MM.1S (cell line): ENCODE results near the gene PAPSS1.

Experiments
- DNase-seq: peaks from one replicate; pipeline ENCODE4 v3.0.0-alpha.2; 2015
- H2AFZ ChIP-seq: fragments of 300-600 bp; sonication (generic); 2 replicates; pipeline ENCODE4 v1.6.0; 2016; ENCODE audit warnings: antibody characterized with exemption, low read length
- H3F3A ChIP-seq: fragments of 300-600 bp; sonication (generic); 2 replicates; pipeline ENCODE4 v1.6.1; 2016; ENCODE audit warnings: mild to moderate bottlenecking, antibody characterized with exemption, low read length, moderate library complexity, mixed read lengths; ENCODE audit not compliant: insufficient read depth
- H3K27ac ChIP-seq: fragments of 300-600 bp; sonication (generic); 2 replicates; pipeline ENCODE4 v1.5.1; 2016; ENCODE audit warnings: mild to moderate bottlenecking, low read length
- H3K27me3 ChIP-seq: fragments of 300-600 bp; sonication (generic); replicated peaks from 2 replicates; pipeline ENCODE4 v1.6.0; 2016; ENCODE audit warnings: low read length; ENCODE audit not compliant: insufficient read depth
- H3K36me3 ChIP-seq: fragments of 300-600 bp; sonication (generic); replicated peaks from 2 replicates; pipeline ENCODE4 v1.6.1; 2016; ENCODE audit warnings: mild to moderate bottlenecking, low read length, mixed read lengths; ENCODE audit not compliant: insufficient read depth
- H3K4me1 ChIP-seq: fragments of 300-600 bp; sonication (generic); 2 replicates; pipeline ENCODE4 v1.6.1; 2016; ENCODE audit warnings: low read length, mixed read lengths
- H3K4me2 ChIP-seq: fragments of 300-600 bp; sonication (generic); 2 replicates; pipeline ENCODE4 v1.6.0; 2016; ENCODE audit warnings: low read depth, low read length
- H3K4me3 ChIP-seq: fragments of 300-600 bp; sonication (generic); 2 replicates; pipeline ENCODE4 v1.5.1; 2016; ENCODE audit warnings: low read length, mixed read lengths
- H3K79me2 ChIP-seq: fragments of 300-600 bp; sonication (generic); 2 replicates; pipeline ENCODE4 v1.6.1; 2016; ENCODE audit warnings: mixed run types, low read length, mixed read lengths
- H3K9ac ChIP-seq: fragments of 300-600 bp; sonication (generic); 2 replicates; pipeline ENCODE4 v1.6.1; 2016; ENCODE audit warnings: low read length, mixed read lengths
- H3K9me2 ChIP-seq: fragments of 300-600 bp; sonication (generic); replicated peaks from 2 replicates; pipeline ENCODE4 v1.6.1; 2016; ENCODE audit warnings: mild to moderate bottlenecking, low read length, mixed read lengths; ENCODE audit not compliant: insufficient read depth
- H3K9me3 ChIP-seq: fragments of 300-600 bp; sonication (generic); replicated peaks from 2 replicates; pipeline ENCODE4 v1.6.1; 2016; ENCODE audit warnings: mild to moderate bottlenecking, low read length, mixed read lengths; ENCODE audit not compliant: insufficient read depth
- H4K20me1 ChIP-seq: fragments of 300-600 bp; sonication (generic); 2 replicates; pipeline ENCODE4 v1.6.1; 2016; ENCODE audit warnings: mild to moderate bottlenecking, low read length, moderate library complexity, mixed read lengths; ENCODE audit not compliant: insufficient read depth
- EZH2 ChIP-seq: fragments of 300-600 bp; sonication (generic); optimal IDR thresholded peaks from 2 replicates; pipeline ENCODE3; 2017; ENCODE audit warnings: low read depth, mild to moderate bottlenecking, antibody characterized with exemption, low read length, mixed read lengths
- EZH2phosphoT487 ChIP-seq: fragments of 300-600 bp; sonication (generic); IDR thresholded peaks from 2 replicates; pipeline ENCODE4 v1.6.1; 2018; ENCODE audit warnings: antibody characterized with exemption, low read length
- TF ChIP-seq, protein P1 (sequence below): fragments of 300-600 bp; sonication (generic); IDR thresholded peaks from 2 replicates; pipeline ENCODE4 v1.5.1; 2016; ENCODE audit warnings: antibody characterized with exemption, low read length, mixed read lengths

The PAPSS1 gene

DNA sequence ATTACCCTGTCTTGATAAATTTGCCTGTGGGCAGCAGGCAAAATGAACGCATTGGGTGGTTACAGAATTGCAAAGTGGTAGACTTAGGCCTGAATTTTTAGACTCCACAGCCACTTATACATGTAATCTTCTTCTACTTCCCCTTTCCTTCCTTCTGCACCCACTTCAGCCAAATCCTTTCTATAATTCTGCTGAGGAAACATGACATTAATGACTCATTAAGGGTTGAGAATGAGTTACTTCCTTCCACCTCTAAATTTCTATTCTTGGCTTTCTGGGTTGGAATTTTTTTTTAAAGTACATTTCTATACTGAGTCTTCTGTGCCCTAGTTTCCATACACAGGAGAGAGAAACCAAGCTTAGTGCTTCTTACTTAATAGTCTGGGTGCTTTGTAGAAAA is 10.1 kb downstream of the PAPSS1 start:
- H3K9me2 ChIP-seq, result no peaks in the 10 kb centered on the region
- TF ChIP-seq, protein P1, sequence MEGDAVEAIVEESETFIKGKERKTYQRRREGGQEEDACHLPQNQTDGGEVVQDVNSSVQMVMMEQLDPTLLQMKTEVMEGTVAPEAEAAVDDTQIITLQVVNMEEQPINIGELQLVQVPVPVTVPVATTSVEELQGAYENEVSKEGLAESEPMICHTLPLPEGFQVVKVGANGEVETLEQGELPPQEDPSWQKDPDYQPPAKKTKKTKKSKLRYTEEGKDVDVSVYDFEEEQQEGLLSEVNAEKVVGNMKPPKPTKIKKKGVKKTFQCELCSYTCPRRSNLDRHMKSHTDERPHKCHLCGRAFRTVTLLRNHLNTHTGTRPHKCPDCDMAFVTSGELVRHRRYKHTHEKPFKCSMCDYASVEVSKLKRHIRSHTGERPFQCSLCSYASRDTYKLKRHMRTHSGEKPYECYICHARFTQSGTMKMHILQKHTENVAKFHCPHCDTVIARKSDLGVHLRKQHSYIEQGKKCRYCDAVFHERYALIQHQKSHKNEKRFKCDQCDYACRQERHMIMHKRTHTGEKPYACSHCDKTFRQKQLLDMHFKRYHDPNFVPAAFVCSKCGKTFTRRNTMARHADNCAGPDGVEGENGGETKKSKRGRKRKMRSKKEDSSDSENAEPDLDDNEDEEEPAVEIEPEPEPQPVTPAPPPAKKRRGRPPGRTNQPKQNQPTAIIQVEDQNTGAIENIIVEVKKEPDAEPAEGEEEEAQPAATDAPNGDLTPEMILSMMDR, result no peak
- TF ChIP-seq EZH2, result no peak
- TF ChIP-seq EZH2phosphoT487, result no peak
- H3K9me3 ChIP-seq, result no peaks in the 10 kb centered on the region
- H3K36me3 ChIP-seq, result no peaks in the 10 kb centered on the region
- no peak for DNase-seq
- H3K79me2 ChIP-seq, result peaks cover 87% of the 10 kb centered on the region
- H3K27me3 ChIP-seq, result no peaks in the 10 kb centered on the region
- H3K9ac ChIP-seq, result no peak overlapping the region
- no peaks in the 10 kb centered on the region for H3K4me1 ChIP-seq
- H3K4me3 ChIP-seq, result no peak overlapping the region
- H2AFZ ChIP-seq, result no peak overlapping the region
- H4K20me1 ChIP-seq, result no peaks in the 10 kb centered on the region
- H3K4me2 ChIP-seq, result no peak overlapping the region
- no peaks in the 10 kb centered on the region for H3F3A ChIP-seq
- no peak overlapping the region for H3K27ac ChIP-seq

DNA sequence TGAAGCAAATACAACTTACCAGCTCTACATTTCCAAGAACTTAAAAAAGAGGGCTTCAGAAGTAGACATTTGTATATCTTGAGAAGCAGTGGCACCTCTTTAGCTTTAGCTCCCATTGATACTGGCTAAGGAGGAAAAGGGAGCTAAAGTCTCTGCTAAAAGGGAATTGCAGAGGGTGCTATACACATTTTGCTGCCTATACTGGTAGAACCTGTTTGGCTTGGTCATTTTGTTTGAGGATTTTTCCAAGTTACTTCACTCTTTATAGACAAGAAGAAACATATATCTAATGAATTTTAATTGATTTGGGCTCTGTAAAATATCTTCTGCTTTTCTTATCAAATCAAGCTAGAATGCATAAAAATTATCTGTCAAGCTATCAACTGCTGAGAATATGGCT is 11.8 kb downstream of the PAPSS1 start:
- H3K27me3 ChIP-seq, result no peaks in the 10 kb centered on the region
- H3K4me2 ChIP-seq, result no peak overlapping the region
- H3K4me1 ChIP-seq, result no peaks in the 10 kb centered on the region
- peaks cover 71% of the 10 kb centered on the region for H3K79me2 ChIP-seq
- H3K9ac ChIP-seq, result no peak overlapping the region
- H3K9me2 ChIP-seq, result no peaks in the 10 kb centered on the region
- no peaks in the 10 kb centered on the region for H3F3A ChIP-seq
- no peaks in the 10 kb centered on the region for H3K9me3 ChIP-seq
- TF ChIP-seq EZH2 (no peak), EZH2phosphoT487 (no peak)
- TF ChIP-seq, protein P1, result no peak
- no peaks in the 10 kb centered on the region for H4K20me1 ChIP-seq
- H3K27ac ChIP-seq, result no peak overlapping the region
- no peak overlapping the region for H2AFZ ChIP-seq
- DNase-seq, result no peak
- H3K4me3 ChIP-seq, result no peak overlapping the region
- no peaks in the 10 kb centered on the region for H3K36me3 ChIP-seq

DNA sequence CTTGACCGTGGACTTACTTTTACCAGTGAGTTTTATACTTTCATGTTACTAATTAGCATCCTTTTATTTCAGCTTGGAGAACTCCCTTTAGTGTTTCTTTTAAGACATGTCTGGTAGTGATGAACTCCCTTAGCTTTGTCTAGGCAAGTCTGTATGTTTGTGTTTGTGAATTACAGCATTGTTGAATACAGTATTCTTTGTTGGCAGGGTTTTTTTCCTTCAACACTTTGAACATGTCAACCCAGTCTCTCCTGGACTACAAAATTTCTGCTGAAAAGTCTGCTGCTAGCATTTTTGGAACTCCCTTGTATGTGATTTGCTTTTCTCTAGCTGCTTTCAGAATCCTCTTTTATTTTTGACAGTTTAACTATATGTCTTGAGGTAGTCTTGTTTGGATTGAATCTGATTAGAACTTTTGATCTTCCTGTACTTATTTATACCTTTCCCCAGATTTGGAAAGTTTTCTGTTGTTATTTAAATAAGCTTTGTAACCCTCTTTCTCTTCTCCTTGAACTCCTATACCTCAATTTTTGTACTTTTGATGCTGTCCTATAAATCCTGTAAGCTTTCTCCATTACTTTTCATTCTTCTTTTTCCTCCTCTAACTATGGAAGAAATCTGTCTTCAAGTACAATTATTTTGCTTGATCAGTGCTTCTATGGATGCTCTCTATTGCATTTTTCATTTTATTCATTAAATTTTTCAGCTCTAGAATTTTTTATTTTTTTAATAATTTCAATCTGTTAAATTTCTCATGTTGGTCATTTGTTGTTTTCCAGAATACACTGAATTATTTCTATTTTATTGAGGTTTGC is 14.1 kb downstream of the PAPSS1 start:
- H3K79me2 ChIP-seq, result peaks cover 64% of the 10 kb centered on the region
- H3K4me3 ChIP-seq, result no peak overlapping the region
- no peaks in the 10 kb centered on the region for H3K4me1 ChIP-seq
- H4K20me1 ChIP-seq, result no peaks in the 10 kb centered on the region
- H2AFZ ChIP-seq, result no peak overlapping the region
- H3K36me3 ChIP-seq, result no peaks in the 10 kb centered on the region
- DNase-seq, result no peak
- no peak overlapping the region for H3K9ac ChIP-seq
- H3K27ac ChIP-seq, result no peak overlapping the region
- no peaks in the 10 kb centered on the region for H3K9me3 ChIP-seq
- H3K4me2 ChIP-seq, result no peak overlapping the region
- H3F3A ChIP-seq, result no peaks in the 10 kb centered on the region
- TF ChIP-seq EZH2phosphoT487, result no peak
- TF ChIP-seq EZH2, result no peak
- TF ChIP-seq, protein P1, result no peak
- H3K9me2 ChIP-seq, result no peaks in the 10 kb centered on the region
- H3K27me3 ChIP-seq, result no peaks in the 10 kb centered on the region
